GM20000 (cell line): ENCODE measurements around the gene C4orf17.
A peak's percentile ranks its signal among the peaks of the same experiment; 100 is the strongest.

ENCODE experiments used
- DNase-seq: peaks from one replicate; pipeline ENCODE4 v3.0.0; 2012; ENCODE audit warnings: low spot score
- CTCF ChIP-seq: IDR thresholded peaks from 2 replicates; pipeline ENCODE4 v1.5.1; 2012; ENCODE audit warnings: mild to moderate bottlenecking, control low read depth; ENCODE audit errors: extremely low read depth, missing control alignments

The C4orf17 gene

GRCh38 chr4:99510721-99511120, at the start of gene C4orf17:
TSS of gene C4orf17 (plus strand) at chr4:99511021. CDS start at chr4:99513082, 2,061 bp downstream.
- TF ChIP-seq CTCF = no peak

GRCh38 chr4:99461623-99462401, 49.0 kb upstream of the C4orf17 start:
- no peak for TF ChIP-seq CTCF
- no peak for DNase-seq

More at GRCh38 chr4:99510721-99511120, at the start of gene C4orf17:
- DNase-seq = no peak

GRCh38 chr4:99462875-99463464, 47.9 kb upstream of the C4orf17 start:
- DNase-seq = peak; percentile 68
- TF ChIP-seq CTCF = peak; percentile 74

GRCh38 chr4:99463566-99463965, 47.3 kb upstream of the C4orf17 start:
- TF ChIP-seq CTCF = no peak
- no peak for DNase-seq

- no peak for DNase-seq
- TF ChIP-seq CTCF = no peak
Measured at GRCh38 chr4:99467887-99468286, 42.9 kb upstream of the C4orf17 start.

- TF ChIP-seq CTCF = no peak
- no peak for DNase-seq
Measured at GRCh38 chr4:99468889-99469288, 41.9 kb upstream of the C4orf17 start.

GRCh38 chr4:99471349-99471748, 39.5 kb upstream of the C4orf17 start:
- TF ChIP-seq CTCF = no peak
- no peak for DNase-seq
